Effector memory CD8-positive, alpha-beta T cell (primary cell): ENCODE results near the gene PRKCZ.
"Not testable (repeated sequence)": the region's sequence is repeated elsewhere in the genome, so short reads cannot be mapped to it uniquely, and the experiment has no call there.

ENCODE experiments used
- ATAC-seq: fragments of 150-1000 bp; cut with Tn5 transposase; replicated peaks from 2 replicates; pipeline ENCODE4 v1.10.0; 2021; ENCODE audit warnings: mild to moderate bottlenecking, moderate library complexity
- DNase-seq, 3 experiments: peaks; one replicate each; pipeline ENCODE4 v3.0.0; 2021
- H3K27ac Mint-ChIP-seq, 2 donors: one replicate each; pipeline ENCODE4 v1.8.0; 2022; ENCODE audit warnings: mild to moderate bottlenecking in 2 of 2, mixed read lengths in 2 of 2, moderate library complexity in 2 of 2
- H3K27me3 Mint-ChIP-seq, 2 donors: one replicate each; pipeline ENCODE4 v1.8.0; 2022; ENCODE audit warnings: mixed read lengths in 2 of 2
- H3K36me3 Mint-ChIP-seq: one replicate; pipeline ENCODE4 v1.8.0; 2022; ENCODE audit warnings: mild to moderate bottlenecking, moderate library complexity, mixed read lengths; ENCODE audit not compliant: insufficient read depth
- H3K4me1 Mint-ChIP-seq, 2 donors: one replicate each; pipeline ENCODE4 v1.8.0; 2022; ENCODE audit warnings: low read depth in 2 of 2, mixed read lengths in 2 of 2
- H3K4me3 Mint-ChIP-seq, 2 donors: one replicate each; pipeline ENCODE4 v1.8.0; 2022; ENCODE audit warnings: mild to moderate bottlenecking in 2 of 2, mixed read lengths in 2 of 2, moderate library complexity in 2 of 2
- H3K9me3 Mint-ChIP-seq, 2 donors: one replicate each; pipeline ENCODE4 v1.8.0; 2022; ENCODE audit warnings: mixed read lengths in 2 of 2

PRKCZ gene

GRCh38 chr1:2110738-2111673 lies 60.8 kb downstream of the PRKCZ start:
- Mint-ChIP-seq H3K36me3 (no peaks in the 10 kb centered on the region), H3K4me1 (peaks cover 0 to 9% of the 10 kb centered on the region in 2 donors), H3K27me3 (no peaks in the 10 kb centered on the region), H3K4me3 (no peak overlapping the region), H3K9me3 (no peaks in the 10 kb centered on the region), H3K27ac (no peak overlapping the region)
- ATAC-seq (no peak), DNase-seq (no peak)

GRCh38 chr1:2111674-2112035 lies 61.4 kb downstream of the PRKCZ start:
- ATAC-seq (no peak), DNase-seq (no peak)
- H3K9me3 Mint-ChIP-seq = no peaks in the 10 kb centered on the region
- peak overlapping the region in 1 of 2 donors; percentile 35 for H3K27ac Mint-ChIP-seq
- H3K27me3 Mint-ChIP-seq = no peaks in the 10 kb centered on the region
- peaks cover 3 to 12% of the 10 kb centered on the region in 2 donors for H3K4me1 Mint-ChIP-seq
- H3K36me3 Mint-ChIP-seq = no peaks in the 10 kb centered on the region
- no peak overlapping the region for H3K4me3 Mint-ChIP-seq

DNA sequence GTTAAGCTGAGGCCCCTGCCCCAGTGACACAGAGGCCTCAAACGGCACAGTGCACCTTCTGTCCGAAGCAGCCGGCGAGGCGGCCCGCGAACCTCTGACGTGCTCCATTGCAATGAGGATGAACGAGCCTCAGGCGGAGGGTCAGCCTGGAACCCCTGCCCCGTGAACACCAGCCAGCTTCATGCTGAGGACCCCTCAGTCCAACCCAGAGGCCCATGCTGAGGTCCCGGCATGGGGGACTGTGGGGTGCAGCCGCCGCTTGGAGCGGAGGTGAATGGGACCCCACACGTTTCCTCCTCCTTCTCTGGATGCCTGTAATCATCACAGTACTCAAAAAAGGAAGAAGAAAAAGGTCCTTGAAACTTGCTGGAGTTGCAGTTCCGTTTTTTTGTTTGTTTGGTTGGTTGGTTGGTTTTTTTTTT lies 62.1 kb downstream of the PRKCZ start:
- H3K27ac Mint-ChIP-seq = no peak overlapping the region
- H3K4me3 Mint-ChIP-seq = no peak overlapping the region

DNA sequence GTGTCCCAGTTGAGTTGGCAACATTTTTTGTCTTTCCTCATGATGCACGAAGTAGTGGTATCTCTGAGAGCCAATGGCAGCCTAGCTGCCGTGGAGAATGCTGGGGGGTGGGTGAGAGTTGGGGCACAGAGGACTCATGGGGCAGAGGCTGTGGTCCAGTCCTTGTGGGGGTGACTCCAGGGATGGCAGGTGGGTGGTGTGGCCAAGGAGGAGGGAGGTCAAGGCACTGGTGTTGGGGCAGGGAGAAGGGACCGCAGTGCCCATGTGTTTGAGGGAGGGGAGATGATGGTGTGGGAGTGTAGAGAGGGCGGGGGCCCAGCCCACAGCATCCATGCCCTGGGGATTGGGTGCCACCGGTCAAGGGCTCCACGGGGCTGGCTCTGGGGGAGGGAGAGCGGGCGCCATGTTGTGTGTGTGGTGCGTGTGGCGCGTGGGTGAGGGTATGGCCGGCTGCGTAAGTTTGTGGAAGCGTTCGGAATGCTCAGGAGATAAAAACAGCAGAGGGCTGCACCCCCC lies 63.5 kb downstream of the PRKCZ start:
- peaks cover 10 to 12% of the 10 kb centered on the region in 2 donors for H3K4me1 Mint-ChIP-seq
- ATAC-seq (no peak), DNase-seq (no peak)
- H3K27ac Mint-ChIP-seq = peak overlapping the region in 1 of 2 donors; percentile 85
- H3K9me3 Mint-ChIP-seq = no peaks in the 10 kb centered on the region
- no peaks in the 10 kb centered on the region for H3K27me3 Mint-ChIP-seq
- H3K36me3 Mint-ChIP-seq = no peaks in the 10 kb centered on the region
- no peak overlapping the region for H3K4me3 Mint-ChIP-seq

More for the DNA sequence above, 62.1 kb downstream of the PRKCZ start:
- no peak for DNase-seq
- H3K27me3 Mint-ChIP-seq = no peaks in the 10 kb centered on the region
- no peaks in the 10 kb centered on the region for H3K9me3 Mint-ChIP-seq
- no peaks in the 10 kb centered on the region for H3K36me3 Mint-ChIP-seq
- no peak for ATAC-seq
- H3K4me1 Mint-ChIP-seq = peaks cover 5 to 12% of the 10 kb centered on the region in 2 donors

- H3K27me3 Mint-ChIP-seq, ATAC-seq, H3K36me3 Mint-ChIP-seq, H3K4me3 Mint-ChIP-seq, DNase-seq, H3K9me3 Mint-ChIP-seq: not testable (repeated sequence)
- peak overlapping the region in 1 of 2 donors; percentile 49 for H3K27ac Mint-ChIP-seq
- peaks cover 10 to 12% of the 10 kb centered on the region in 2 donors for H3K4me1 Mint-ChIP-seq
These were observed 64.4 kb downstream of the PRKCZ start for GRCh38 chr1:2114635-2115007.

- Mint-ChIP-seq H3K27me3 (no peaks in the 10 kb centered on the region), H3K36me3 (no peaks in the 10 kb centered on the region), H3K4me1 (peaks cover 10 to 12% of the 10 kb centered on the region in 2 donors), H3K9me3 (no peaks in the 10 kb centered on the region), H3K4me3 (peak overlapping the region; percentile 22 to 45), H3K27ac (peak overlapping the region in 1 of 2 donors; percentile 49)
- ATAC-seq (peak; percentile 87), DNase-seq (peak in 2 of 3 experiments; percentile 8 to 16)
These were observed 64.9 kb downstream of the PRKCZ start for GRCh38 chr1:2115008-2115641.

- H3K4me1 Mint-ChIP-seq = peaks cover 10 to 12% of the 10 kb centered on the region in 2 donors
- no peak for ATAC-seq
- no peaks in the 10 kb centered on the region for H3K36me3 Mint-ChIP-seq
- H3K4me3 Mint-ChIP-seq = peak overlapping the region in 1 of 2 donors; percentile 25
- no peaks in the 10 kb centered on the region for H3K9me3 Mint-ChIP-seq
- no peak for DNase-seq
- no peaks in the 10 kb centered on the region for H3K27me3 Mint-ChIP-seq
- H3K27ac Mint-ChIP-seq = peak overlapping the region in 1 of 2 donors; percentile 49
These were observed 65.6 kb downstream of the PRKCZ start for GRCh38 chr1:2115702-2116341.

DNA sequence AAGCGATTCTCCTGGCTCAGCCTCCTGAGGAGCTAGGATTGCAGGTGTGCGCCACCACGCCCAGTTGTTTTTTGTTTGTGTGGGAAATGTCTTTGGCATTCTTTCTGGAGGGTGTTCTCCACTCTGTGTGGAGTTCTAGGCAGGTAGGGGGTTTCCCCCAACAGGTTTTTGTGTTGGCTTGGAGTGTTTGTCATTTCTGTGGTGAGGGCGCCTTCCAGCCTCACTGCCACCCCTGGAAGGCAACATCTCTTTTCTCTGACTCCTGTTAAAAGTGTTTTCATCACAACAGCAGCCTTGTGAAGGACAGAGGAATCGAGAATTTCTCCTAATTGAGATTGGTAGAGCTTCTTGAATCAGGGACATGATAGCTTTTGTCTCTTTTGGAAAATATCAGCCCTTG lies 69.7 kb downstream of the PRKCZ start:
- ATAC-seq = no peak
- no peak for DNase-seq
- Mint-ChIP-seq H3K4me3 (no peak overlapping the region), H3K9me3 (no peaks in the 10 kb centered on the region), H3K27me3 (no peaks in the 10 kb centered on the region), H3K36me3 (no peaks in the 10 kb centered on the region), H3K4me1 (peaks cover 18 to 23% of the 10 kb centered on the region in 2 donors), H3K27ac (peak overlapping the region in 1 of 2 donors; percentile 23)

GRCh38 chr1:2121101-2121691 lies 71.0 kb downstream of the PRKCZ start:
- no peak overlapping the region for H3K4me3 Mint-ChIP-seq
- ATAC-seq (no peak), DNase-seq (no peak)
- no peaks in the 10 kb centered on the region for H3K9me3 Mint-ChIP-seq
- peaks cover 18 to 19% of the 10 kb centered on the region in 2 donors for H3K4me1 Mint-ChIP-seq
- no peaks in the 10 kb centered on the region for H3K27me3 Mint-ChIP-seq
- H3K36me3 Mint-ChIP-seq = no peaks in the 10 kb centered on the region
- H3K27ac Mint-ChIP-seq = peak overlapping the region in 1 of 2 donors; percentile 52

DNA sequence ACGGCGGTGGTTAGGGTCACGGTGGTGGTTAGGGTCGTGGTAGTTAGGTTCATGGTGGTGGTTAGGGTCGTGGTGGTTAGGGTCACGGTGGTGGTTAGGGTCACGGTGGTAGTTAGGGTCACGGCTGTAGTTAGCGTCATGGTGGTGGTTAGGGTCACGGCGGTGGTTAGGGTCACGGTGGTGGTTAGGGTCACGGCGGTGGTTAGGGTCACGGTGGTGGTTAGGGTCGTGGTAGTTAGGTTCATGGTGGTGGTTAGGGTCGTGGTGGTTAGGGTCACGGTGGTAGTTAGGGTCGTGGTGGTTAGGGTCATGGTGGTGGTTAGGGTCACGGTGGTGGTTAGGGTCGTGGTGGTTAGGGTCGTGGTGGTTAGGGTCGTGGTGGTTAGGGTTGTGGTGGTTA lies 71.6 kb downstream of the PRKCZ start:
- peaks cover 16 to 19% of the 10 kb centered on the region in 2 donors for H3K4me1 Mint-ChIP-seq
- peak overlapping the region in 1 of 2 donors; percentile 52 for H3K27ac Mint-ChIP-seq
- H3K9me3 Mint-ChIP-seq, H3K27me3 Mint-ChIP-seq, ATAC-seq, H3K36me3 Mint-ChIP-seq, DNase-seq, H3K4me3 Mint-ChIP-seq: not testable (repeated sequence)

GRCh38 chr1:2124446-2125198 lies 74.4 kb downstream of the PRKCZ start:
- ATAC-seq = no peak
- H3K27ac Mint-ChIP-seq = peak overlapping the region in 1 of 2 donors; percentile 62
- no peaks in the 10 kb centered on the region for H3K9me3 Mint-ChIP-seq
- H3K27me3 Mint-ChIP-seq = no peaks in the 10 kb centered on the region
- H3K4me3 Mint-ChIP-seq = no peak overlapping the region
- DNase-seq = no peak
- H3K36me3 Mint-ChIP-seq = no peaks in the 10 kb centered on the region
- peaks cover 13 to 22% of the 10 kb centered on the region in 2 donors for H3K4me1 Mint-ChIP-seq

GRCh38 chr1:2125350-2126211 lies 75.4 kb downstream of the PRKCZ start:
- H3K27ac Mint-ChIP-seq = no peak overlapping the region
- H3K36me3 Mint-ChIP-seq = no peaks in the 10 kb centered on the region
- DNase-seq (no peak), ATAC-seq (no peak)
- no peaks in the 10 kb centered on the region for H3K9me3 Mint-ChIP-seq
- no peak overlapping the region for H3K4me3 Mint-ChIP-seq
- H3K4me1 Mint-ChIP-seq = peaks cover 13 to 22% of the 10 kb centered on the region in 2 donors
- no peaks in the 10 kb centered on the region for H3K27me3 Mint-ChIP-seq
